Measurements from ENCODE around the gene CCDC12.
A peak's percentile ranks its signal among the peaks of the same experiment; 100 is the strongest.

Gene CCDC12

GRCh38 chr3:46976326-46977190 is at the start of gene CCDC12:
Gene CCDC12 (minus strand): TSS chr3:46976745. CDS start chr3:46976732, 13 bp downstream.
- DNase-seq (ENCODE audit: low spot score), result peak; percentile 94
- ChIA-PET CTCF (no interaction called here), POLR2A (ENCODE audit: low non-redundant PET) (interaction anchor here (0.6 kb wide), 1 partner anchor 364 kb away, joined by 5 read pairs; no protein-coding TSS in a partner anchor)
- TF ChIP-seq CTCF (conservative IDR thresholded peaks at IDR 0.05; ENCODE audit: low read depth), result no peak
- H3K27ac ChIP-seq, result peak within 1 kb of the TSS; percentile 91

- DNase-seq (ENCODE audit: low spot score), result no peak
- ChIA-PET POLR2A (ENCODE audit: low non-redundant PET) (interaction anchor here (1.0 kb wide), 1 partner anchor 90 kb away, joined by 3 read pairs; no protein-coding TSS in a partner anchor), CTCF (interaction anchor here (0.5 to 0.7 kb wide), 2 partner anchors 20 to 149 kb away, joined by 3 to 4 read pairs; no protein-coding TSS in a partner anchor)
- no peak for TF ChIP-seq CTCF (conservative IDR thresholded peaks at IDR 0.05; ENCODE audit: low read depth)
- H3K27ac ChIP-seq, result no peak overlapping the region
These were observed 48.4 kb upstream of the CCDC12 start for GRCh38 chr3:47024932-47025331.

- no peak overlapping the region for H3K27ac ChIP-seq
- TF ChIP-seq CTCF (conservative IDR thresholded peaks at IDR 0.05; ENCODE audit: low read depth), result no peak
- POLR2A ChIA-PET (ENCODE audit: low non-redundant PET), result no interaction called here
- no peak for DNase-seq (ENCODE audit: low spot score)
- CTCF ChIA-PET, result no interaction called here
These were observed 46.1 kb upstream of the CCDC12 start for GRCh38 chr3:47022641-47023071.

- H3K27ac ChIP-seq, result no peak overlapping the region
- TF ChIP-seq CTCF (conservative IDR thresholded peaks at IDR 0.05; ENCODE audit: low read depth), result no peak
- ChIA-PET POLR2A (ENCODE audit: low non-redundant PET) (no interaction called here), CTCF (no interaction called here)
- no peak for DNase-seq (ENCODE audit: low spot score)
These were observed 43.8 kb upstream of the CCDC12 start for GRCh38 chr3:47020311-47020710.

- ChIA-PET POLR2A (ENCODE audit: low non-redundant PET) (no interaction called here), CTCF (interaction anchor here (0.8 kb wide), 1 partner anchor 9 kb away, joined by 3 read pairs; no protein-coding TSS in a partner anchor)
- H3K27ac ChIP-seq, result no peak overlapping the region
- TF ChIP-seq CTCF (conservative IDR thresholded peaks at IDR 0.05; ENCODE audit: low read depth), result no peak
- no peak for DNase-seq (ENCODE audit: low spot score)
These were observed 42.7 kb upstream of the CCDC12 start for GRCh38 chr3:47019201-47019600.

GRCh38 chr3:47018269-47018611 is 41.7 kb upstream of the CCDC12 start:
- no peak overlapping the region for H3K27ac ChIP-seq
- CTCF ChIA-PET, result no interaction called here
- TF ChIP-seq CTCF (conservative IDR thresholded peaks at IDR 0.05; ENCODE audit: low read depth), result no peak
- POLR2A ChIA-PET (ENCODE audit: low non-redundant PET), result no interaction called here
- no peak for DNase-seq (ENCODE audit: low spot score)

All from RWPE1 (cell line).